ENCODE measurements around the gene BTBD16. TPM values are rescaled to one million over a fixed set of nuclear protein-coding genes. Genes with fewer than 3 reads are reported as not detected.

BTBD16 gene
- total and polyA plus RNA-seq, 2 donors from 2014 or later, result 0.34 to 1.2 TPM

DNA sequence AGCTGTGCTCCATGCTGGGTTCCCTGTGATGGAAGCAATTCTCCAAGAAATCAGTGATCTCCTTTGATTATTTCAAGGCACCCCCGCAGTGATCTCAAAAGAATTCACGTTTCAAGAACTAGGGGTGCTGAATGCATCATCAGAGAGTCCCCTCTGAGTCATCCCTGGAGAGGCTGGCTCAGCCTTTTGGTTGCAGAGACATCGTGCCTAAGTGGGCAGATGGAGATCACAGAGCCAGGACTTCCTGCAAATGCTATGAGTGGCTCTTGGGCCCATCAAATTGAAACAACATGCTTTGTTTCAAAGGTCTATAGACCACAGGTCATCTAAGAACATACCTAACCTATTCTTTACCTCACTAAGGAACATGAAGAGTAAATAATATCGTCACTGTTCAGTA lies 61.9 kb downstream of the BTBD16 start:
- H3K4me1 ChIP-seq (ENCODE audit: control insufficient read depth in 2 of 3, insufficient read depth in 2 of 3, low read depth in 1 of 3, low read length in 3 of 3), result peaks cover 0 to 3% (median 0%) of the 10 kb centered on the region in 3 donors
- no peaks in the 10 kb centered on the region for H3K27me3 ChIP-seq (ENCODE audit: control insufficient read depth, insufficient read depth, low read length)
- DNase-seq (no peak), FAIRE-seq (no peak)
- no peak overlapping the region for H3K4me3 ChIP-seq (ENCODE audit: low read length in 3 of 3)
- H3K9ac ChIP-seq (ENCODE audit: low read length in 3 of 3), result no peak overlapping the region
- H3K9me3 ChIP-seq (ENCODE audit: control insufficient read depth in 2 of 3, insufficient read depth in 1 of 3, low read length in 3 of 3), result no peaks in the 10 kb centered on the region
- no peak overlapping the region for H3K27ac ChIP-seq (ENCODE audit: low read depth in 2 of 2, low read length in 2 of 2)
- H3K36me3 ChIP-seq (ENCODE audit: control insufficient read depth in 2 of 3, insufficient read depth in 3 of 3, low read length in 3 of 3), result no peaks in the 10 kb centered on the region
- intact Hi-C loops (cut with DNase I), result no loop called here
- TF ChIP-seq, protein P1, sequence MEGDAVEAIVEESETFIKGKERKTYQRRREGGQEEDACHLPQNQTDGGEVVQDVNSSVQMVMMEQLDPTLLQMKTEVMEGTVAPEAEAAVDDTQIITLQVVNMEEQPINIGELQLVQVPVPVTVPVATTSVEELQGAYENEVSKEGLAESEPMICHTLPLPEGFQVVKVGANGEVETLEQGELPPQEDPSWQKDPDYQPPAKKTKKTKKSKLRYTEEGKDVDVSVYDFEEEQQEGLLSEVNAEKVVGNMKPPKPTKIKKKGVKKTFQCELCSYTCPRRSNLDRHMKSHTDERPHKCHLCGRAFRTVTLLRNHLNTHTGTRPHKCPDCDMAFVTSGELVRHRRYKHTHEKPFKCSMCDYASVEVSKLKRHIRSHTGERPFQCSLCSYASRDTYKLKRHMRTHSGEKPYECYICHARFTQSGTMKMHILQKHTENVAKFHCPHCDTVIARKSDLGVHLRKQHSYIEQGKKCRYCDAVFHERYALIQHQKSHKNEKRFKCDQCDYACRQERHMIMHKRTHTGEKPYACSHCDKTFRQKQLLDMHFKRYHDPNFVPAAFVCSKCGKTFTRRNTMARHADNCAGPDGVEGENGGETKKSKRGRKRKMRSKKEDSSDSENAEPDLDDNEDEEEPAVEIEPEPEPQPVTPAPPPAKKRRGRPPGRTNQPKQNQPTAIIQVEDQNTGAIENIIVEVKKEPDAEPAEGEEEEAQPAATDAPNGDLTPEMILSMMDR (IDR thresholded peaks at IDR 0.05; ENCODE audit: borderline replicate concordance, extremely low read depth, insufficient read depth), result no peak

DNA sequence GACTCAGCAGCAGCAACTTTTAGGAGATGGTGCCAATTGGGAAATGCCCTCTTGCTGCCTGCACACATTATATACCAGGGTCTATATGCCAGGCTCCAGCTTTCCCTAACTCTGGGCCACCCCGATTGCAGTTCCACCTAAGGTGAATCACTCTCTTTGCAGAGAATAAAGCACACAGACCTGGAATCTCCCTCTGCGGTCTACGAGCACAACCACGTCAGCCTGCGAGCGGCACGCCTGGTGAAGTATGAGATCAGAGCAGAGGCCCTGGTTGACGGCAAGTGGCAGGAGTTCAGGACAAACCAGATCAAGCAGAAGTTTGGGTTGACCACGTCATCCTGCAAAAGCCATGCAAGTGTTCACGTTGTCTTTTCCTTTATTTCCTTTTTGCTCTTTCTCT lies 65.2 kb downstream of the BTBD16 start:
- intact Hi-C loops (cut with DNase I), result no loop called here
- Histone ChIP-seq H3K4me1 (ENCODE audit: control insufficient read depth in 2 of 3, insufficient read depth in 2 of 3, low read depth in 1 of 3, low read length in 3 of 3) (peaks cover 0 to 3% (median 0%) of the 10 kb centered on the region in 3 donors), H3K27me3 (ENCODE audit: control insufficient read depth, insufficient read depth, low read length) (no peaks in the 10 kb centered on the region), H3K36me3 (ENCODE audit: control insufficient read depth in 2 of 3, insufficient read depth in 3 of 3, low read length in 3 of 3) (no peaks in the 10 kb centered on the region), H3K9me3 (ENCODE audit: control insufficient read depth in 2 of 3, insufficient read depth in 1 of 3, low read length in 3 of 3) (no peaks in the 10 kb centered on the region), H3K4me3 (ENCODE audit: low read length in 3 of 3) (no peak overlapping the region), H3K27ac (ENCODE audit: low read depth in 2 of 2, low read length in 2 of 2) (no peak overlapping the region), H3K9ac (ENCODE audit: low read length in 3 of 3) (no peak overlapping the region)
- TF ChIP-seq, protein P1 (IDR thresholded peaks at IDR 0.05; ENCODE audit: borderline replicate concordance, extremely low read depth, insufficient read depth), result no peak
- DNase-seq (no peak), FAIRE-seq (no peak)

DNA sequence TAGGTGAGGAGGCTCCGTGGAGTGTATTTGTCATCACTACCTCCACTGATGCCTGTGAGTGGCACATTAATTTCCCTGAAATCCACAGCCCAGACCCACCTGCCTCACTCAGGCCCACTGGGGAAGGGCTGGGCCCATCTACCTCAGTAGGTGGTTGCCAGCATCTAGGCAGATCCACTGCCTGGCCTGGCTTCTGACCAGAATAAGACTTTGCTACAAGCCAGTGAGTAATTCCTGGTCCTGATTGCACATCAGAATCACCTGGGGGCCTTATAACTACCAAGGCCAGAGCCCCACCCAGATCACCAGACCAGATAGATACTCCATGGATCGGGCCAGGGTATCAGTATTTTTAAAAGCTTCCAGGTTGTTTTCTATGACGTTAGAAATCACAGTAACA lies 65.9 kb downstream of the BTBD16 start:
- Histone ChIP-seq H3K4me3 (ENCODE audit: low read length in 3 of 3) (no peak overlapping the region), H3K36me3 (ENCODE audit: control insufficient read depth in 2 of 3, insufficient read depth in 3 of 3, low read length in 3 of 3) (no peaks in the 10 kb centered on the region), H3K9ac (ENCODE audit: low read length in 3 of 3) (no peak overlapping the region), H3K27me3 (ENCODE audit: control insufficient read depth, insufficient read depth, low read length) (no peaks in the 10 kb centered on the region), H3K9me3 (ENCODE audit: control insufficient read depth in 2 of 3, insufficient read depth in 1 of 3, low read length in 3 of 3) (no peaks in the 10 kb centered on the region), H3K27ac (ENCODE audit: low read depth in 2 of 2, low read length in 2 of 2) (no peak overlapping the region), H3K4me1 (ENCODE audit: control insufficient read depth in 2 of 3, insufficient read depth in 2 of 3, low read depth in 1 of 3, low read length in 3 of 3) (no peaks in the 10 kb centered on the region)
- intact Hi-C loops (cut with DNase I), result no loop called here
- TF ChIP-seq, protein P1 (IDR thresholded peaks at IDR 0.05; ENCODE audit: borderline replicate concordance, extremely low read depth, insufficient read depth), result no peak
- no peak for FAIRE-seq
- DNase-seq, result no peak
